CD14-positive monocyte (primary cell): ENCODE data around the gene TEDC1. TPM values are rescaled to one million over a fixed set of nuclear protein-coding genes. Genes with fewer than 3 reads are reported as not detected.

Experiments used
- DNase-seq, 3 donors: peaks; one replicate each; pipeline ENCODE4 v3.0.0-alpha.2; 2011 to 2022
- H2AFZ ChIP-seq: 2 replicates; pipeline ENCODE4 v1.6.0; 2012; ENCODE audit warnings: mild to moderate bottlenecking, low read depth, low read length, inconsistent platforms; ENCODE audit not compliant: insufficient read depth, poor library complexity, severe bottlenecking
- H3K27ac ChIP-seq, 2 donors: 1 replicate in 1 of 2; 2 replicates in 1 of 2; pipeline ENCODE4 v1.5.1; 2012 to 2013; ENCODE audit warnings: low read length in 2 of 2, control low read depth in 1 of 2, inconsistent platforms in 1 of 2, low read depth in 1 of 2, mild to moderate bottlenecking in 1 of 2
- H3K27me3 ChIP-seq, 2 donors: one replicate each; pipeline versions ENCODE4 v1.6.0 to v1.6.1; 2011 to 2013; ENCODE audit warnings: low read length in 2 of 2; ENCODE audit not compliant: control insufficient read depth in 2 of 2, insufficient read depth in 2 of 2
- H3K36me3 ChIP-seq, 2 donors: replicated peaks in 1 of 2; 1 replicate in 1 of 2; 2 replicates in 1 of 2; pipeline versions ENCODE4 v1.5.1 to v1.6.1; 2012 to 2013; ENCODE audit warnings: low read length in 2 of 2, control low read depth in 1 of 2, inconsistent platforms in 1 of 2, mild to moderate bottlenecking in 1 of 2; ENCODE audit not compliant: insufficient read depth in 2 of 2, control insufficient read depth in 1 of 2
- H3K4me1 ChIP-seq, 2 donors: 1 replicate in 1 of 2; 2 replicates in 1 of 2; pipeline versions ENCODE4 v1.5.1 to v1.6.1; 2012 to 2013; ENCODE audit warnings: low read length in 2 of 2, control low read depth in 1 of 2, inconsistent platforms in 1 of 2, mild to moderate bottlenecking in 1 of 2, moderate library complexity in 1 of 2; ENCODE audit not compliant: insufficient read depth in 2 of 2, control insufficient read depth in 1 of 2
- H3K4me2 ChIP-seq: replicated peaks from 2 replicates; pipeline ENCODE3; 2012; ENCODE audit warnings: low read length, moderate library complexity, mild to moderate bottlenecking; ENCODE audit not compliant: poor library complexity, severe bottlenecking; ENCODE audit errors: extremely low read depth
- H3K4me3 ChIP-seq, 3 experiments: fragments of 200-600 bp in 1 of 3; sonication (generic) in 1 of 3; replicated peaks in 1 of 3; 1 replicate in 2 of 3; 2 replicates in 1 of 3; pipeline ENCODE4 v1.5.1; 2011 to 2013; ENCODE audit warnings: low read length in 3 of 3, mild to moderate bottlenecking in 3 of 3, control low read depth in 2 of 3, low read depth in 2 of 3, inconsistent platforms in 1 of 3, moderate library complexity in 1 of 3
- H3K79me2 ChIP-seq: 2 replicates; pipeline ENCODE4 v1.6.0; 2012; ENCODE audit warnings: mild to moderate bottlenecking, control low read depth, inconsistent platforms, low read length, moderate library complexity; ENCODE audit not compliant: insufficient read depth
- H3K9ac ChIP-seq: 2 replicates; pipeline ENCODE4 v1.6.0; 2017; ENCODE audit warnings: low read length, mild to moderate bottlenecking; ENCODE audit not compliant: insufficient read depth, poor library complexity, severe bottlenecking
- H3K9me3 ChIP-seq, 2 donors: replicated peaks in 1 of 2; 1 replicate in 1 of 2; 2 replicates in 1 of 2; pipeline versions ENCODE4 v1.5.1 to v1.6.1; 2012 to 2013; ENCODE audit warnings: low read length in 2 of 2, control low read depth in 1 of 2; ENCODE audit not compliant: control insufficient read depth in 1 of 2, insufficient read depth in 1 of 2
- H4K20me1 ChIP-seq: 2 replicates; pipeline ENCODE4 v1.6.0; 2012; ENCODE audit warnings: mild to moderate bottlenecking, low read length, control low read depth, moderate library complexity; ENCODE audit not compliant: insufficient read depth
- H3K27ac Mint-ChIP-seq, 7 donors: one replicate each; pipeline ENCODE4 v1.8.0; 2020; ENCODE audit warnings: mild to moderate bottlenecking in 7 of 7, mixed read lengths in 7 of 7, moderate library complexity in 6 of 7, inconsistent platforms in 2 of 7
- H3K27me3 Mint-ChIP-seq, 3 donors: one replicate each; pipeline ENCODE4 v1.8.0; 2021 to 2022; ENCODE audit warnings: low read depth in 3 of 3, mild to moderate bottlenecking in 3 of 3, mixed read lengths in 3 of 3, moderate library complexity in 3 of 3, inconsistent platforms in 1 of 3
- H3K36me3 Mint-ChIP-seq, 2 donors: one replicate each; pipeline ENCODE4 v1.8.0; 2020; ENCODE audit warnings: mixed read lengths in 2 of 2, inconsistent platforms in 1 of 2, mild to moderate bottlenecking in 1 of 2
- H3K4me1 Mint-ChIP-seq: one replicate; pipeline ENCODE4 v1.8.0; 2020; ENCODE audit warnings: mild to moderate bottlenecking, mixed read lengths
- H3K4me3 Mint-ChIP-seq, 2 donors: one replicate each; pipeline ENCODE4 v1.8.0; 2020; ENCODE audit warnings: mild to moderate bottlenecking in 2 of 2, mixed read lengths in 2 of 2, moderate library complexity in 1 of 2
- H3K9me3 Mint-ChIP-seq, 7 donors: one replicate each; pipeline ENCODE4 v1.8.0; 2020 to 2022; ENCODE audit warnings: mixed read lengths in 7 of 7, mild to moderate bottlenecking in 6 of 7, moderate library complexity in 6 of 7, inconsistent platforms in 2 of 7
- CTCF ChIP-seq: fragments of 200-600 bp; IDR thresholded peaks from one replicate; pipeline ENCODE4 v1.8.0; 2022; ENCODE audit warnings: antibody characterized with exemption, mild to moderate bottlenecking
- WGBS: methylation state at CpG from one replicate; pipeline ENCODE4 v1.1.5; 2013; ENCODE audit warnings: missing lambda C conversion rate; ENCODE audit not compliant: insufficient coverage; 5-methylcytosine and 5-hydroxymethylcytosine counted together
- intact Hi-C, 2 donors: fragments of 100-400 bp; cut with micrococcal nuclease; formaldehyde crosslinking; loops; one replicate each; pipeline versions ENCODE4 v1.15.0 to v1.15.1; 2023
- polyA plus RNA-seq, 3 donors: library from polyadenylated mRNA; depleted of rRNA in 1 of 3; unstranded in 2 of 3; stranded (reverse) in 1 of 3; fragments of 300-500 nt in 2 of 3; fragments of >200 nt in 1 of 3; fragmentation: Illumina TruSeq in 2 of 3; gene quantifications; 1 replicate in 2 of 3; 2 replicates in 1 of 3; pipeline ENCODE4 v1.2.3, GENCODE V29; 2012 to 2021

The TEDC1 gene
- polyA plus RNA-seq, 3 donors: 7.8 to 23.4 (median 9.0) TPM

GRCh38 chr14:105538481-105539049, 47.5 kb downstream of the TEDC1 start:
- Histone ChIP-seq H3K27me3 (no peaks in the 10 kb centered on the region), H3K4me1 (peaks cover 3 to 6% of the 10 kb centered on the region in 2 donors), H2AFZ (no peak overlapping the region), H3K9me3 (peaks cover 4 to 5% of the 10 kb centered on the region in 2 donors), H3K79me2 (no peaks in the 10 kb centered on the region), H3K9ac (no peak overlapping the region), H3K27ac (no peak overlapping the region), H3K4me2 (no peak overlapping the region), H3K36me3 (no peaks in the 10 kb centered on the region), H4K20me1 (no peaks in the 10 kb centered on the region), H3K4me3 (no peak overlapping the region)
- Mint-ChIP-seq H3K27me3 (peaks cover 7 to 22% (median 19%) of the 10 kb centered on the region in 3 donors), H3K9me3 (peaks cover 2 to 10% (median 6%) of the 10 kb centered on the region in 7 donors), H3K27ac (no peak overlapping the region), H3K36me3 (no peaks in the 10 kb centered on the region), H3K4me3 (no peak overlapping the region), H3K4me1 (peaks cover 6% of the 10 kb centered on the region)
- TF ChIP-seq CTCF: no peak
- intact Hi-C loops: no loop called here
- WGBS: 92% methylated on average over 20 of the region's 23 CpGs
- no peak for DNase-seq

GRCh38 chr14:105540811-105541210, 49.8 kb downstream of the TEDC1 start:
- intact Hi-C loops: no loop called here
- no peak for TF ChIP-seq CTCF
- Histone ChIP-seq H3K27ac (no peak overlapping the region), H3K9me3 (peaks cover 5 to 6% of the 10 kb centered on the region in 2 donors), H4K20me1 (no peaks in the 10 kb centered on the region), H3K36me3 (no peaks in the 10 kb centered on the region), H3K27me3 (no peaks in the 10 kb centered on the region), H3K4me2 (no peak overlapping the region), H2AFZ (no peak overlapping the region), H3K4me1 (peaks cover 3 to 6% of the 10 kb centered on the region in 2 donors), H3K79me2 (no peaks in the 10 kb centered on the region), H3K4me3 (no peak overlapping the region), H3K9ac (no peak overlapping the region)
- 72% methylated on average over 9 of the region's 9 CpGs for WGBS
- H3K4me3 Mint-ChIP-seq: no peak overlapping the region
- H3K36me3 Mint-ChIP-seq: no peaks in the 10 kb centered on the region
- peaks cover 6% of the 10 kb centered on the region for H3K4me1 Mint-ChIP-seq
- H3K9me3 Mint-ChIP-seq: peaks cover 2 to 12% (median 7%) of the 10 kb centered on the region in 7 donors
- peaks cover 2 to 14% (median 11%) of the 10 kb centered on the region in 3 donors for H3K27me3 Mint-ChIP-seq
- H3K27ac Mint-ChIP-seq: no peak overlapping the region
- DNase-seq: no peak
